Dedifferentiated amniotic fluid mesenchymal stem cell (primary cell): ENCODE results near the gene KIF25.
"Not testable (repeated sequence)": the region's sequence is repeated elsewhere in the genome, so short reads cannot be mapped to it uniquely, and the experiment has no call there.

ENCODE experiments used
- DNase-seq: peaks from one replicate; pipeline ENCODE4 v3.0.0-alpha.2; 2016; ENCODE audit errors: extremely low spot score

KIF25 gene

DNA sequence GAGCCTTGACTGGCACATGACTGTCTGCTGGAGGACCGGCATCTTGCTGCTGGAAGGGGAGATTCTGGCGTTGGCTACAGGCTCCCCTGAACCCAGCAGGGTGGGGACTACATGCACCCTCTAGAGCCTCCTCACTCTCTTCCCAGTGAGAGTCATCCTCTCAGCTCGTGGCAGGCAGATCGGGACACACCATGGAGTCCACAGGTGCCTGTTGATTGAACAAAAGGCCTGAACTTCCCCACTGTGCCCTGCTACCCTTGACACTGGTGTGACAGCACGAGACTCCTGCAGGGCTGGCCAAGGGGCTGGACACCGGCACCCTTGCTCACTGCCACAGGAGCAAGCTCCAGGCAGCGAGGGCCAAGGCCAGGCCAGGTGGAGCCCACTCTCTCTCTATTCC lies 73.3 kb downstream of the KIF25 start:
- DNase-seq, result no peak

DNA sequence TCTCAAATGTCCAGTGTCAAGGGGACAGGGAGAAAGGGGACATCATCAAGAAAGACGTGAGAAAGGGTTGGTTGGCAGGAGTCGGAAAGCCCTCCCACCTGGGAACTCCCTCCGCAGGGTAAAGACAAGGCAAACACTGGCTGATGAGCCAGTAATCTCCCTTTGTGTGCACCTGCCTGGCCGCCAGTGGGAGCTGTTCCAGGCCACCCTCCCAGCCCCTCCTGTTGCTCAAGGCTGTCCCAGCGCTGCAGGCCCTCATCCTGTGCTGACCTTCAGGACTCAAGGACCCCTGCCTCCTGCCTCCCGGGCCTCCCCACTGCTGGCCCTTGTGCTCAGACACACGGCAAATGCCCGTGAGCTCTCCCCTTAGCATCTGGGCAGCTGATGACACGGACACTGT lies 74.1 kb downstream of the KIF25 start:
- DNase-seq, result no peak

DNA sequence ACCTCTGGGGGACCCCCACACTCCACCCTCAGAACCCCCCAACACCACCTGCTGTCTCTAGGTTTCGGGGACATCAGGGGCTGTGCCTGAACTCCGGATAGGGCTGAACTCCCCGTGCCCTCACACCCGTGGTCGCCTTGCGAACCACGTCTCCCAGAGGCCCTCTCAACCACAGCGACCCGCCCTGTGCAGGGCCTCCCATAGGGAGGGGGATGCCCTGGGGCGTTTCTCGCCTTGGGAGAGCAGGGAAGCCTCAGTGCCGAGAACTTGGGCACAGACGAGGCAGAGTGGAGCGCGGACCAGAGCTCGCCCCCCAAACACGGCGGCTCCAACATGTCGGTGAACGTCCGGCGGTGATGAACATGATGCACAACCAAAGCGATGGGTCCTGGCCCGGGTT lies 74.8 kb downstream of the KIF25 start:
- DNase-seq, result no peak

DNA sequence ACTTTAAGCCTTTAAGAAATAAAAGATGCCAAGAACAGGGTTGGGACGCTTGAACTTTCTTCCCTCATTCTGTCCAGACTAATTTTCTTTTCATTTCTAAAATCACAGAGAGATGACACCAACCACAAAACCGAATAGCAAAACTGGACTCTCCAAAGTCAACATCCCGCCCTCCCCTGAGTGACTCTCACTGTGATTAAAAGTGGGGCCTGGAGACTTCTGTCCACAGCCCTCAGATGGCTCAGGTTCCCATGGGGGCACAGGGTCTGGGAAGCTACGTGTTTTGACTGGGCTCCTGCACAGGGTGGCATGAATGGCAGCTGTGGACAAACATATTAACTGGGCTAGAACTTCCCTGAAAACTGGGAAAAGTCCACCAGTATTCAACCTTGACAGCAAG lies 75.3 kb downstream of the KIF25 start:
- DNase-seq, result no peak

DNA sequence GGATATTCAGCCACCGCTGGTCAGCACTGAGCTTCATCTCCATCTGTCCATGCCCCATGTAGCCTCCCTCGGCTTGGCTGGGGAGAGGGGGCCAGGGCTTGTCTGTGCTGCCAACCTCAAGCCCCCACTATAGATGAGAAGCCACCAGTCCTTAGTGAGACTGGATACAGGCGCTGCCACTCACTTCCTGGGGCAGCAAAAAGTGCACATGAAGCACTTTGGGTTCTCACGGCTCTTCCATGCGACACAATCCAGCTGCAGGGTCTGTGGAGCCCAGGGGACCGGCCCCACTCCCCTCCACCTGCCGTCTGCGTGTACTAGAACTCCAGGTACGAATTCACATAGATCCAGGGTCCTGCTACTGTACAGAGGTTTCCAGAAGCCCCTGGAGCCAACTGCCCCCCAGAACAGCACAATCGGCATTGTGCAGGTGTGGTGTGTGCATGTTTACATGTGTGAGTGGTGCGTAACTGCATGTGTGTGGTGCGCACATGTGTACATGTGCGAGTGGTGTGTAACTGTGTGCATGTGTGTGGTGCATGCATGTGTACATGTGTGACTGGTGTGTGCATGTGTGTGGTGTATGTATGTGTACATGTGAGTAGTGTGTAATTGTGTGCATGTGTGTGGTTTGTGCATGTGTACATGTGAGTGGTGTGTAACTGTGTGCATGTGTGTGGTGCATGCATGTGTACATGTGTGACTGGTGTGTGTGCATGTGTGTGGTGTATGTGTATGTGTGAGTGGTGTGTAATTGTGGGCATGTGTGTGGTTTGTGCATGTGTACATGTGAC lies 76.7 kb downstream of the KIF25 start:
- no peak for DNase-seq

DNA sequence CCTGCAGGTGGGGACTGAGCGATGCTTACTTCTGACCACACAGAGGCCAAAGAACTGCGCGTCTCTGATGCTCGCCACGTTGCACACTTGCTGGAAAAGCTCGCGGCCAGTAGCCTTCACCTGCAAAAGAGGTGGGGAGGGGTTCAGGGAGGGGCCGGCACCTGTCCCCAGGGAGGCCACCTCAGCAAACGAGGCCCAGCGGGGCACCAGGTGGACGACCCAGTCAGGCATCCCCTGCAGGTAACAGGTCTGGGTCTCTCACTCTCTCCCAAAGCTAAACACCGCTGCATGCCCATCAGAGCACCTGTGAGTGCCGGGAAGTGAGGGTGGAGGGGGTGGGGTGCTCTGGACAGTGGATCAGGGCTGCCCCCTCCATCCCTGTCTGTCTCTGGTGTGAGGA lies 77.7 kb downstream of the KIF25 start:
- DNase-seq, result no peak

DNA sequence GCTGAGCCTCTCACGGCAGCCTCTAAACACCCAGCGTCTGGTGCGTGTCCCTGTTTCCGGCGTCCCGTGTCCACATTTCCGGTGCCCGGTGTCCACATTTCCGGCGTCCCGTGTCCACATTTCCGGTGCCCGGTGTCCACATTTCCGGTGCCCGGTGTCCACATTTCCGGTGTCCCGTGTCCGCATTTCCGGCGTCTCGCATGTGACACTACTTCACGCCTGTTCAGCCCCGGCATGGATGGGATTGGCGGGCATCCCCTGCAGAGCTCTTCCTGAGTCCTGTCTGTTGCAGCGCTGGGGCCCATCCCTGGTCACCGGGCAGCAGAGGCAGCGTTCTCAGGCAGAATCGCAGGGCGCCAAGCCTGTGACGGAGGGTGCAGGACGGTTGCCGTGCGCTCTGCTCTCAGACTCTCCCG lies 78.3 kb downstream of the KIF25 start:
- DNase-seq, result no peak

DNA sequence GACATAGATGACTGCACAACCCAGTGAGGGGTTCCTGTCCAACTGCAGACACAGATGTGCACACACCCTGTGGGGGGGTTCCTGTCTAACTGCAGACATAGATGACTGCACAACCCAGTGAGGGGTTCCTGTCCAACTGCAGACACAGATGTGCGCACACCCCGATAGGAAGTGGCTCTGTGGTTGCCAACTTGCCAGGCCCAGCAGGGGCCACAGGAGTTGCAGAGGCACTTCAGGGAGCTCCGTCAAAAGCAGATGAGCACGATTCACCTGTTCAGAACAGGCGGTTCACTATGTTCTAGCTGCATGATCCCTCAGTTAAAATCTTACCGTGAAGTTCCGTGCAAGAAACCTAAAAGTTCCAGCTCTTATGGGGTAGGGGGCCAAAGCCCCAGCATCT lies 79.9 kb downstream of the KIF25 start:
- not testable (repeated sequence) for DNase-seq

DNA sequence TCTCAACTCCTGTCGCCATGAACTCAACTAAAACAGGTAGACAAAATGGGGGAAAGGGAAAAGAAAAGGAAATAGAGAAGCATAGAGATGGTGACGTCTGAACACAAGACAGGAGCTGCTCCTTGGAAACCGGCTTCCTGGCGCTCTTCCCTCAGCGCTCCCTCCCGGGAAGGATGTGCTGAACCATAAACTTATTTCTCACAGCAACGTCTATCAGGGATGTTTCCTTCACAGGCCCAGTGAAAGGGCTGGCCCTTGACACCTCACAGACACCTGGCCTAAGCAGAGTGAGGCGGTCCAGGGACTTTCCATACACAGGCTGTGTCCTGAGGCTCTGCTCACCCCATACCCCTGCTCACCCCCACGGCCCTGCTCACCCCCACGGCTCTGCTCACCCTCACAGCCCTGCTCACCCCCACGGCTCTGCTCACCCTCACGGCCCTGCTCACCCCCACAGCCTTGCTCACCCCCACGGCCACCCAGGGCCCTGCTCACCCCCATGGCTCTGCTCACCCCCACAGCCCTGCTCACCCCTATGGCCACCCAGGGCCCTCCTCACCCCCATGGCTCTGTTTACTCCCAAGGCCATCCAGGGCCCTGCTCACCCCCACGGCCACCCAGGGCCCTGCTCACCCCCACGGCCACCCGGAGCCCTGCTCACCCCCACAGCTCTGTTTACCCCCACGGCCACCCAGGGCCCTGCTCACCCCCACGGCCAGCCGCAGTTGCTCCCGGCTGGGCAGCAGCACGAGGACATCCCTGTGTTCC lies 80.9 kb downstream of the KIF25 start:
- no peak for DNase-seq

DNA sequence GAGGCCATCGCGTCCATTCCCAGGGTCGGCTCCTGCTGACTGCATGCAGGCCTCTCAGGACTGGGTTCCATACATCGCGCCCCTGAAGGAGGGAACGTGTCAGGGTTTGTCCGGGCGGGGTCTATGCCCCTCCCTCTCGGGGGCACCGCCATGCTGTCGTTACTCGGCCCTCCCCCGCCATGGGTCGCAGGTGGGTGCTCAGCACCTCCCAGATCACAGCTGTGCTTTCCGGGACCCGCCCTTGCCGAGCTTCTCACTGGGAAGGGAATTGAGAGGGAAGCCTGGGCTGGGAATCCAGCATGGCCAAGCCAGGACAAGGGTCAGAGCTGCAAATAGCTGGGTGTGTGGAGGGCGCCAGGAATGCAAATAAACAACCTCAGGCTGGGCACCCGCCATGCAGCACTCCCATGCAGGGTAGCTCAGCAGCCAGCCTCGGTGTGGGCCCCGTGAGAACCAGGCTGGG lies 81.5 kb downstream of the KIF25 start, which contains the start of gene FRMD1:
Gene FRMD1 (minus strand): TSS at position 270 of the 463 bp plus-strand sequence. CDS start 118 bp downstream, at position 152.
- no peak for DNase-seq

DNA sequence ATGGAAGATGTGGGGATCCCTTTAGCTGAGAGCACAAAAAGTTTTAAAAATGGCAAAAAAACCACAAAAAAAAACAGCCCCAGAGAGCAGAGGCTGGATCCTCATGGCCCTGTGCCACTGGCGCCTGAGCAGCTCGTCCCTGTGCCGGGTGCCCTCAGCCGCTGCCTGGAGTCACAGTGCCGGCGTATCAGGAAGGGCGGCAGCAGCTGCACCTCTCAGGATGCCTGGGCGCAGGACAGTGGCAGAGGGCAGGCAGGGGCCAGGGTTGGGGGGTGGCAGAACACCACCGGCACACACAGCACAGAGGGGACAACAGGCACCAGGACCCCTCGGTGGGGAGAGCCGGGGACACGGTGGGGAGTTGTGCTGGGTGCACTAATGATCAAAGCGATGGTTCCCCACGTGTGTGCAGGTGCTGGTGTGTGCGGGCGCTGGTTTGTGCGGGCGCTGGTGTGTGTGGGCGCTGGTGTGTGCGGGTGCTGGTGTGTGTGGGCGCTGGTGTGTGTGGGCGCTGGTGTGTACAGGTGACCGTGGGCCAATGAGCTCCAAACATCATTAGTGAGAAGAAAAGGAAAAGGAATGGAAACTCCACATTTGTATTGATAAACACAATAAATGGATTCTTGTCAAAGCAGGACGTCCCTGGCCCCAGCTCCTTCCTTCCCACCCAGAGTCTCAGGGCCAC lies 83.1 kb downstream of the KIF25 start:
- no peak for DNase-seq

DNA sequence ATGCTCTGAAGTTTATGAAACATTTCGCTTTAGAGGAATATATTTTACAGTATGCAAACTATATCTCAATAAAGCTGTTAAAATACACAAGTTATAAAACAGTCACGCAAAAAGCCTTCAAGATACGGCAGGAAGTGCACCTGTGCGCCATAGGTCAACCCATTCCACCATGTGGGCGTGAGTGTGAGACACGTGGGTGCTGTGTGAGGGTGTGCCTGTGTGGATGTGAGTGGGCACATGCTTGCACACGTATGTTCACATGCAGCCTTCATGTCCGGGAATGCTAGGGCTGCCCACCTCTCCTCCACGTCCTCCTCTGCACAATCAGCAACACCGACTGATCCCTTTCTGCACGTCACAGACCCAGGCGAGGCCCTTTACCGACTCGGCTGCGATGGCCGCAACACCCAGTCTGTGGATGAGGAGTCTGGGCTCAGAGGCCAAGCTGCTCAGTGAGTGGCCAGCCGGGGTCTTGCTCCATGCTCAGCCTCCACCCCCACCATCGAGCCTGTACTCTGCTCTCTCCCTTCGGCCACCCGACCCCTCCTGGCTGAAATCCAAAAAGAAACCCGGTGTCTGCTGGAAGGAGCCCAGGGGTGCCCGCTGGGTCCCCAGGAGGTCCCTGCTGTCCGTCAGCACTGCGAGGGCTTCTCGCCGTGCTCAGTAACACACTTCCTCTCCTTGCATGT lies 84.5 kb downstream of the KIF25 start:
- DNase-seq, result no peak

DNA sequence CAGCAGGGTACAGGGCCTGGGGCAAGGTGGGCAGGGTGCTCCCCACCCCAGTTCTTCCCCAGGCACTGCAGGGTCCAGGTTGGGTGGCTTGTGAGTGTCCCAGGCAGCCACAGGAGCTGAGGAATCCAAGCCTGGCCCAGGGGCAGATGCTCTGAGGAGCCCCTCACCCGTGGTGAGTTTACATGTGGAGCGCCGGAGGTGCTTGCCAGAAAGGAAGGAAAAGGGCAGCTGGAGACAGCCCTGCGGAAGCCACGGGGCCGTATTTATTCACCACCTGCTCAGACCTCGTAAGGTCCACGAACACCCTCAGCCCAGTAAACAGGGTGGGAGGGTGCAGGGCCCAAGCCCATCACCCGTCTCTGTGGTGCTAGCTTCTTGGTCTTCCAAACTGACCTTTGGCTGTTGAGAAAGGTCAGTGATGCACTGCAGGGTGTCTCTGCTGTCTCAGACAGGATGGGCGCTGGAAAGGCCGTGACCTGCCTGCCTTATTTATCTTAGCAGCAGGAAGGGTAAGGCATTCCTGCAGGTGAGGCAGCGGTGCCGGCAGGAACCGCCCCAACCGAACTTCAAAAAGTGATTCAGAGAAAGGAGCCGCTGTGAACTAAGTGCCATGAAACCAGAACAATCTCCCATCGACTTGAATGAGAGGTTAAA lies 85.5 kb downstream of the KIF25 start:
- no peak for DNase-seq

DNA sequence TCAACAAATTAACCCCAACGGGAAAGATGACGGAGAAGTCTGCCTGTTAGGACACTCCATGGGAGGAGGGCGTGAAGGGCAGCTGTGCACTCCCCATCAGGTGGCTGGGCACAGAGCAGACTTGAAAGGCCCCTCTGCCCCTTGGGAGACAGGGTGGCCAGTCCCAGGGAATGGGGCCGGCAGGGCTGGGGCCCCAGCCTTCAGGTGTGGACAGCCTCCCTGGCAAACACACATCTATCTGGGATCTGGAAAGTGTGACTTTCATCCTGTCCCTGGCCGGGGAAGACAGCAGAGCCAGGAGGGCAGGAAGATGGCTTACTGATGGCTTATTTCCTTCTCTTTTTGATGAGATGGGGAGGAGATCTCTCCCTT lies 86.0 kb downstream of the KIF25 start:
- no peak for DNase-seq

DNA sequence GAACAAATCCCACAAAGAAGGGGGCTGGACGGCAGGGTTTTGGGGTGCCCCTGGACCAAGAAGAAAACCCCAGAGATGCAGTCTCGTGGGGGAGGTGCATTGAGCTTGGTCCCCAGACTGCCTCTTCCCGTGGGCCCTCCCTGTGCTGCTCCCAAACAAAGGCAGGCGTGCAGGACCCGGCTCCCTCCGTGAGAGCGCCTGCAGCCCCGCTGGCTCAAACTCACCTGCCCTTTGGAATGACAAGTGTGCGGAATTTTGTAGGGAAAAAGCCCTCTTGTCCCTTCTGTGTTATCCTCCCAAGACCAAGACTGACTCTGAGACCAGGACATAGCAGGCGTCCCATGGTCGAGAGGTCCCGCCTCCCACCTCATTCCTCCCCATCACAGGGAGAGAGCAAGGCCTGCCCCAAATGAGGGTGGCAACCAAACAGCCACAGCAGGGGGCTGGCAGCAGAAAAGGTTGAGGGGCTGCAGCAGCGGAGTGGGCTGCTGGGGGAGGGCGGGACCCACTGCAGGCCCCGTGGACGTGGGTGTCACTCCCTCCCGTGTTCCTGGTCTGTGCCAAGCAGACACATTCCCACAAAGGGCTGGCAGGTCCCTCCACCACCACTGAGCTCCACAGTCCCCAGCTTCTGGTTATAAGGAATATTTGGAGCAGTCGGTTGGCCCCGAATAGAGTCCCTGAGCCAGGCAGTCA lies 87.1 kb downstream of the KIF25 start:
- no peak for DNase-seq

DNA sequence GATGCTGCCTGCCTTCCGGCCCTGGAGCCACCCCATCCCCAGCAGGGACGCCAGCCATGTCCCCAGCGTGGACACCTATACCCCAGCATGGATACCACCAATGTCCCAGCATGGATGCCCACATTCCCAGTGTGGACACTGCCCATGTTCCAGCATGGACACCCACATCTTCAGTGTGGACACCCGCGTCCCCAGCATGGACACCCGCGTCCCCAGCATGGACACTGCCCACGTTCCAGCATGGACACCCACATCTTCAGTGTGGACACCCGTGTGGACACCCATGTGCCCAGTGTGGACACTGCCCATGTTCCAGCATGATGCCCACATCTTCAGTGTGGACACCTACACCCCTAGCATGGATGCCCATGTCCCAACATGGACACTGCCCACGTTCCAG lies 88.6 kb downstream of the KIF25 start:
- DNase-seq, result no peak

DNA sequence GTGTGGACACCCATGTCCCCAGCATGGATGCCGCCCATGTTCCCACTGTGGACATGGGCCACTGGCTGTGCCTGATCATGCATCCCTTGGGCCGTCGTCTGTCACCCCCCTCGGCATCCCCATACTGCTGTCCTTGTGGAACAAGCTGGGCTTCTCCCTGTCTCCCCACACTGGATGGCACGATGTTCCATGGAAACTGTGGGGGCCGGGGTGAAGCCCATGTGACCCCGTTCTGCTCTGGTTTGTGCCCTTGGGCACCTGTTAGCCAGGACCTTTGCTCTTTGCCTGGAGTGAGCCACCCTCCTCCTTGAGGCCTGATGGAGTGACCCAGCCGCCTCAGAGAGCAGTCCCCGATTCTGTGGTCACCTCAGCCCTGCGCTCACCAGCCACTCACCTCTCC lies 89.1 kb downstream of the KIF25 start:
- DNase-seq, result no peak

DNA sequence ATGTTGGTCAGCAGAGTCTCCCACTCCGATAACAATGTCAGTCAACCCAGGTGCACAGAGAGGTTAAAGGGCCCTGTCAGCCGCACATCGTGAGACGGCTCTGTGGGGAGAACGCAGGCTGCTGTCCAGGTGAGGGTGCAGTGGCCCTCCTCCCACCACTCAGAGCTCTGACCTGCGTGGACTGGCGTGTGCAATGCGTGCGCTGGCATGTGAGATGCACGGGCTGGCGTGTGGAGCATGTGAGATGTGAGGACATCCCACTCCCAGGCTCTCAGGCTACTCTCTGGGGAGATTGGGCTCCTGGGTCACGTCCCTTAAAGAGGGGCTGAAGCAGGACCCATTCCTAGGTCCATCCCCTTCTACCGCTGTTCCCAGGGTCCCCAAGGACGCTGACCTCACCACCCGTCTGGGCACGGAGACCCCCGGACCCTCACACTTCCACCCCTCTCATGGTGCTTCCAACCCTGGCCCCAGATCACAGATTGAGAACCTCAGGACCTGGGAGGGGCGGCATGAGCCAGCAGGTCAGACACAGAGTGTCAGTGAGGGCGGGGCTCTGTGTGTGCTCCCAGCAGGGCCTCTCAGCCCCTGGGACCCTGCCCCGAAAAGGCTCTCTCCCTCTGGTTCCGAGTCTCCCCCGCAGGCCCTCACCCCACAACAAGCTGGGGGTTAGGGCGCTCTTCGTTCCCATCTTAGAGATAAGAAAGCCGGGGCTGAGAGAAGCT lies 90.1 kb downstream of the KIF25 start:
- no peak for DNase-seq

DNA sequence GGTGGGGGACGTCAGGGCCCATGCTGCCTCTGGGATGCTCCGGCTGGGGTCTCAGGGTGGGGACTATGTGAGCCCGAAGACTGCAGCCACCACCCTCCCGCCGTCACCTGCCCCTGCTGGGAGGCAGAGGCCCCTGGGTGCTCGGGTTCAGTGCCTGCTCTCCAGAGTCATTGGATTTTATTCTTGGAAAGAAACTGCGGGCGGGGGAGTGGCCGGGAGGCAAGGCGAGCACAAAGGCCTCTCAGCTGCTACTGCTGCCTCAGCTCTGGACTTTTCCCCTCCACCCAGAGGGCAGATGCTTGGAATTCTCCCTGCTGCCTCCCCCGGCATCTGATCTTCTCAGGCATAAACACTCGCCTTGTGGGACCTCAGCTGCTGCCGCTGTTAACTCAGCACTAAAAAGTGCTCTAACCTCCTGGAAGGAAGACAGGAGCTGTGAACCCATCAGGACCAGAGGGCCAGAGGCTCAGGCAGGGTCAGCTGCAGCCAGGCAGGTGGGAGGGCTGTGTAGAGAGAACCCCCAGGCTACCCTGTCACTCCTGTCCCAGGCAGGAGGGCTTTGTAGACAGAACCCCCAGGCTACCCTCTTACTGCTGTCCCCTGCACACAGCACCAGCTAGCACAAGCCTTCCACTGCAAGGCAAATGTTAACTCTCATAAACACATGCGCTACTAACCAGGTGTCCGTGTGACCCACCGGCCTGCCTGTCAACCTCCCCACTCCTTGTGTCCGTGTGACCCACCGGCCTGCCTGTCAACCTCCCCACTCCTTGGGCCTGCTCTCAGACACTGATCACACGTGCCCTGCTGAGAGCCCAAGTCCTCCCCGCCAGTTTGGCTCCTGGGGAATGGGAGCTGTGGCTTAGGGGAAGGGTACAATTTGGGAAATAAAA lies 90.9 kb downstream of the KIF25 start:
- DNase-seq, result no peak
